GM21515 (cell line): Measurements from ENCODE around the gene JOSD1.

Experiments used
- ATAC-seq: cut with Tn5 transposase; IDR thresholded peaks from one replicate; pipeline ENCODE4 v1.9.1; 2021; ENCODE audit not compliant: unreplicated experiment

Gene JOSD1

GRCh38 chr22:38733724-38734381 is 33.1 kb upstream of the JOSD1 start:
- ATAC-seq: no peak

- ATAC-seq: no peak
Measured at GRCh38 chr22:38733329-38733723, 32.6 kb upstream of the JOSD1 start.

- ATAC-seq: no peak
Measured at GRCh38 chr22:38732251-38732815, 31.6 kb upstream of the JOSD1 start.

- no peak for ATAC-seq
Measured at GRCh38 chr22:38731703-38732161, 31.0 kb upstream of the JOSD1 start.

GRCh38 chr22:38730411-38730871 is 29.7 kb upstream of the JOSD1 start:
- ATAC-seq: no peak

GRCh38 chr22:38729946-38730345 is 29.2 kb upstream of the JOSD1 start:
- ATAC-seq: no peak

GRCh38 chr22:38728871-38729796 is 28.4 kb upstream of the JOSD1 start:
- no peak for ATAC-seq

GRCh38 chr22:38727530-38728451 is 27.0 kb upstream of the JOSD1 start:
- ATAC-seq: no peak

- ATAC-seq: no peak
Measured at GRCh38 chr22:38727123-38727522, 26.4 kb upstream of the JOSD1 start.

GRCh38 chr22:38725900-38726655 is 25.3 kb upstream of the JOSD1 start:
- no peak for ATAC-seq

- ATAC-seq: no peak
Measured at GRCh38 chr22:38724926-38725571, 24.3 kb upstream of the JOSD1 start.

- no peak for ATAC-seq
Measured at GRCh38 chr22:38724176-38724575, 23.4 kb upstream of the JOSD1 start.

- ATAC-seq: no peak
Measured at GRCh38 chr22:38721551-38721950, 20.8 kb upstream of the JOSD1 start.

- no peak for ATAC-seq
Measured at GRCh38 chr22:38720350-38720749, 19.6 kb upstream of the JOSD1 start.

GRCh38 chr22:38719196-38719595 is 18.5 kb upstream of the JOSD1 start:
- ATAC-seq: no peak

- no peak for ATAC-seq
Measured at GRCh38 chr22:38718414-38718813, 17.7 kb upstream of the JOSD1 start.

GRCh38 chr22:38717244-38717643 is 16.5 kb upstream of the JOSD1 start:
- ATAC-seq: no peak

GRCh38 chr22:38716826-38717225 is 16.1 kb upstream of the JOSD1 start:
- no peak for ATAC-seq

- ATAC-seq: no peak
Measured at GRCh38 chr22:38716271-38716670, 15.5 kb upstream of the JOSD1 start.
